HepG2 (cell line): ENCODE results near the gene H3-3A. TPM values are rescaled to one million over a fixed set of nuclear protein-coding genes. Genes with fewer than 3 reads are reported as not detected.

Source experiments
- DNMT3B ChIP-seq: conservative IDR thresholded peaks from 2 replicates; pipeline ENCODE4 v1.6.1; 2016; ENCODE audit warnings: missing biosample characterization, control low read depth
- ISL2 ChIP-seq: sonication (generic); formaldehyde crosslinking; IDR thresholded peaks from 2 replicates; pipeline ENCODE4 v1.5.0; 2020; ENCODE audit warnings: missing genetic modification reagents
- KMT2B ChIP-seq: IDR thresholded peaks from 2 replicates; pipeline ENCODE4 v1.6.1; 2016; ENCODE audit warnings: missing genetic modification reagents, missing compliant biosample characterization
- NR3C1 ChIP-seq: sonication (generic); formaldehyde crosslinking; IDR thresholded peaks from 2 replicates; pipeline ENCODE4 v1.4.0; 2020; ENCODE audit warnings: missing genetic modification reagents
- RXRB ChIP-seq: IDR thresholded peaks from 2 replicates; pipeline ENCODE4 v1.6.1; 2016; ENCODE audit warnings: borderline replicate concordance, missing genetic modification reagents, missing compliant biosample characterization
- SATB2 ChIP-seq: sonication (generic); formaldehyde crosslinking; IDR thresholded peaks from 2 replicates; pipeline ENCODE4 v1.5.0; 2020; ENCODE audit warnings: missing genetic modification reagents
- SPEN ChIP-seq: sonication (generic); formaldehyde crosslinking; IDR thresholded peaks from 2 replicates; pipeline ENCODE4 v1.5.1; 2020; ENCODE audit warnings: low read depth, mild to moderate bottlenecking, missing genetic modification reagents
- STAG1 ChIP-seq: sonication (generic); formaldehyde crosslinking; IDR thresholded peaks from 2 replicates; pipeline ENCODE4 v1.4.0; 2020; ENCODE audit warnings: missing genetic modification reagents
- THAP11 ChIP-seq: IDR thresholded peaks from 2 replicates; pipeline ENCODE4 v1.6.1; 2016; ENCODE audit warnings: missing biosample characterization, missing genetic modification reagents
- U2AF1 ChIP-seq: fragments of 200-400 bp; formaldehyde crosslinking; optimal IDR thresholded peaks from 2 replicates; pipeline ENCODE3; 2017; ENCODE audit warnings: mild to moderate bottlenecking, low read depth, low read length
- YEATS4 ChIP-seq: sonication (generic); formaldehyde crosslinking; IDR thresholded peaks from 2 replicates; pipeline ENCODE4 v1.4.0; 2020; ENCODE audit warnings: missing genetic modification reagents, borderline replicate concordance
- ZC3H13 ChIP-seq: sonication (generic); formaldehyde crosslinking; IDR thresholded peaks from 2 replicates; pipeline ENCODE4 v1.8.1; 2023; ENCODE audit warnings: mild to moderate bottlenecking, missing genetic modification reagents, moderate library complexity
- ZNF33B ChIP-seq: sonication (generic); formaldehyde crosslinking; IDR thresholded peaks from 2 replicates; pipeline ENCODE4 v1.5.1; 2020; ENCODE audit warnings: mild to moderate bottlenecking, missing genetic modification reagents
- ZNF350 ChIP-seq: sonication (generic); formaldehyde crosslinking; IDR thresholded peaks from 2 replicates; pipeline ENCODE4 v1.4.0; 2020; ENCODE audit warnings: mild to moderate bottlenecking, low read depth, missing genetic modification reagents, borderline replicate concordance
- ZNF879 ChIP-seq: sonication (generic); formaldehyde crosslinking; IDR thresholded peaks from 2 replicates; pipeline ENCODE4 v1.8.1; 2023; ENCODE audit warnings: missing genetic modification reagents
- polyA plus RNA-seq, 8 experiments: library from polyadenylated mRNA; depleted of rRNA in 3 of 8; stranded (reverse) in 7 of 8; unstranded in 1 of 8; fragments of >200 nt; fragmentation: Illumina TruSeq in 4 of 8; extraction: Trizol in 4 of 8; gene quantifications; 2 replicates each; pipeline versions ENCODE4 v1.2.1 to v1.2.3, GENCODE V29; 2011 to 2016; ENCODE audit warnings: low read depth in 4 of 8, missing spikeins in 1 of 8, mixed read lengths in 1 of 8; ENCODE audit not compliant: insufficient read depth in 1 of 8
- total RNA-seq, 5 experiments: library from RNA; depleted of rRNA; stranded (reverse); fragments of >200 nt; fragmentation: Illumina TruSeq; extraction: Trizol; gene quantifications; 2 replicates each; pipeline ENCODE4 v1.2.3, GENCODE V29; 2016; ENCODE audit warnings: low read depth in 1 of 5
- TF ChIP-seq, protein P1 (sequence below): IDR thresholded peaks from 2 replicates; pipeline ENCODE4 v1.6.1; 2016; ENCODE audit warnings: missing biosample characterization, missing genetic modification reagents, low read depth
- TF ChIP-seq, protein P2 (sequence below): sonication (generic); formaldehyde crosslinking; IDR thresholded peaks from 2 replicates; pipeline ENCODE4 v1.5.0; 2020; ENCODE audit warnings: mild to moderate bottlenecking, missing genetic modification reagents
- TF ChIP-seq, protein P3 (sequence below): IDR thresholded peaks from 2 replicates; pipeline ENCODE4 v1.6.1; 2012; ENCODE audit warnings: low read length, improper control_type of control experiment
- TF ChIP-seq, protein P4 (sequence below): sonication (generic); formaldehyde crosslinking; conservative IDR thresholded peaks from 2 replicates; pipeline ENCODE4 v1.4.0; 2020; ENCODE audit warnings: missing genetic modification reagents
- TF ChIP-seq, protein P5 (sequence below): sonication (generic); formaldehyde crosslinking; IDR thresholded peaks from 2 replicates; pipeline ENCODE4 v1.4.0; 2020; ENCODE audit warnings: missing genetic modification reagents

Gene H3-3A
- total and polyA plus RNA-seq, 2 of the 13 experiments (the other 11 are each of a cell fraction or from before 2014, with no cell fraction given) = 221 to 320 TPM

DNA sequence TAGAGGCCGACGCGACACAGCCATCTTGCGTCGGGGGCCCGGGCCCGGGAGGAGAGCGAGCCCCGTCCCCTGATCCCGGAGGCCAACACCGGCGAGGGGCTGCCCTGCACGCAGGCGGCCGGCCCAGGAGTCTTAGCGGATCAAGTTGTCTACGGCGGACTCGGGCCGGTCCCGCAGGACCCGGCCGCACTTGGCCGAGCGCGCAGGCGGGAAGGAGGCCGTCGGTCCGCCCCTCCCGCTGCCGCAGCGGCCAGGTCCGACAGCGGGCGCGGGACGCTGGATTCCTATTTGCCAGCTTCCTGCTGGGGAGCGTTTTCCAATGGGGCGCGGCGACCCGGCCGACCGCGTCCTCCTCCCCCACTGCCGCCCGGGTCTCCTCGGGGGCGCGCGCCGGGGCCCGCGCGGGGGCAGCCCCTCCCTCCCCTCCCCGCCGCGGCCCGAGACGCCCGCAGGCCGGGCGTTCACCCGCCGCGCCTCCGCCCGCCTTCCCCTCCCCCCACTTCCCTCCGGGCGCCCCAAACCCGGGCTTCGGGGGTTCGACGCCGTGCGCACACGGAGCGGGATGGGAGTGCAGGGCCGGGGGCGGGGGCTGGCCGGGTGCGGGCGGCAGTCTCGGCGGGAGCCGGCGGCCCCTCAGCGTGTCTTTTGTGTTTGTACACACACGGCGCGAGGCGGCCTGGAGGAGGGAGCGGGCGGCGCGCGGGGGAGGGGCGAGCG is 517 bp upstream of the H3-3A start (continued):
- TF ChIP-seq, protein P1, sequence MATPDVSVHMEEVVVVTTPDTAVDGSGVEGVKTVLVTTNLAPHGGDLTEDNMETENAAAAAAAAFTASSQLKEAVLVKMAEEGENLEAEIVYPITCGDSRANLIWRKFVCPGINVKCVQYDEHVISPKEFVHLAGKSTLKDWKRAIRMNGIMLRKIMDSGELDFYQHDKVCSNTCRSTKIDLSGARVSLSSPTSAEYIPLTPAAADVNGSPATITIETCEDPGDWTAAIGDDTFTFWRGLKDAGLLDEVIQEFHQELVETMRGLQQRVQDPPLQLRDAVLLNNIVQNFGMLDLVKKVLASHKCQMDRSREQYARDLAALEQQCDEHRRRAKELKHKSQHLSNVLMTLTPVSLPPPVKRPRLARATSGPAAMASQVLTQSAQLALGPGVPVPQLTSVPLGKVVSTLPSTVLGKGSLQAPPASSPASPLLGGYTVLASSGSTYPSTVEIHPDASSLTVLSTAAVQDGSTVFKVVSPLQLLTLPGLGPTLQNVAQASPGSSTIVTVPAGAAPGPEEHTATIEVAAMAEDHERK = no peak
- TF ChIP-seq, protein P2, sequence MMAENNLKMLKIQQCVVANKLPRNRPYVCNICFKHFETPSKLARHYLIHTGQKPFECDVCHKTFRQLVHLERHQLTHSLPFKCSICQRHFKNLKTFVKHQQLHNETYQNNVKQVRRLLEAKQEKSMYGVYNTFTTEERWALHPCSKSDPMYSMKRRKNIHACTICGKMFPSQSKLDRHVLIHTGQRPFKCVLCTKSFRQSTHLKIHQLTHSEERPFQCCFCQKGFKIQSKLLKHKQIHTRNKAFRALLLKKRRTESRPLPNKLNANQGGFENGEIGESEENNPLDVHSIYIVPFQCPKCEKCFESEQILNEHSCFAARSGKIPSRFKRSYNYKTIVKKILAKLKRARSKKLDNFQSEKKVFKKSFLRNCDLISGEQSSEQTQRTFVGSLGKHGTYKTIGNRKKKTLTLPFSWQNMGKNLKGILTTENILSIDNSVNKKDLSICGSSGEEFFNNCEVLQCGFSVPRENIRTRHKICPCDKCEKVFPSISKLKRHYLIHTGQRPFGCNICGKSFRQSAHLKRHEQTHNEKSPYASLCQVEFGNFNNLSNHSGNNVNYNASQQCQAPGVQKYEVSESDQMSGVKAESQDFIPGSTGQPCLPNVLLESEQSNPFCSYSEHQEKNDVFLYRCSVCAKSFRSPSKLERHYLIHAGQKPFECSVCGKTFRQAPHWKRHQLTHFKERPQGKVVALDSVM (CRISPR knock-in tag) = peak; percentile 57
- TF ChIP-seq ZNF33B (CRISPR knock-in tag) (no peak; the same call in 1 of the 2 replicates), ZC3H13 (no peak), ISL2 (CRISPR knock-in tag) (peak; percentile 28; the same call in 1 of the 2 replicates), KMT2B (CRISPR knock-in tag) (peak; percentile 31; the same call in 1 of the 2 replicates), NR3C1 (no peak), ZNF350 (CRISPR knock-in tag) (0 out of 2 replicates have a peak, but pooled peaks have one; percentile 47), SPEN (CRISPR knock-in tag) (no peak; the same call in none of the 2 replicates), U2AF1 (no peak), THAP11 (peak; percentile 47; the same call in 1 of the 2 replicates), YEATS4 (peak; percentile 71), RXRB (no peak), ZNF879 (CRISPR knock-in tag) (no peak), STAG1 (CRISPR knock-in tag) (0 out of 2 replicates have a peak, but pooled peaks have one; percentile 5), SATB2 (CRISPR knock-in tag) (0 out of 2 replicates have a peak, but pooled peaks have one; percentile 47), DNMT3B (CRISPR knock-in tag) (no peak)
- TF ChIP-seq, protein P3, sequence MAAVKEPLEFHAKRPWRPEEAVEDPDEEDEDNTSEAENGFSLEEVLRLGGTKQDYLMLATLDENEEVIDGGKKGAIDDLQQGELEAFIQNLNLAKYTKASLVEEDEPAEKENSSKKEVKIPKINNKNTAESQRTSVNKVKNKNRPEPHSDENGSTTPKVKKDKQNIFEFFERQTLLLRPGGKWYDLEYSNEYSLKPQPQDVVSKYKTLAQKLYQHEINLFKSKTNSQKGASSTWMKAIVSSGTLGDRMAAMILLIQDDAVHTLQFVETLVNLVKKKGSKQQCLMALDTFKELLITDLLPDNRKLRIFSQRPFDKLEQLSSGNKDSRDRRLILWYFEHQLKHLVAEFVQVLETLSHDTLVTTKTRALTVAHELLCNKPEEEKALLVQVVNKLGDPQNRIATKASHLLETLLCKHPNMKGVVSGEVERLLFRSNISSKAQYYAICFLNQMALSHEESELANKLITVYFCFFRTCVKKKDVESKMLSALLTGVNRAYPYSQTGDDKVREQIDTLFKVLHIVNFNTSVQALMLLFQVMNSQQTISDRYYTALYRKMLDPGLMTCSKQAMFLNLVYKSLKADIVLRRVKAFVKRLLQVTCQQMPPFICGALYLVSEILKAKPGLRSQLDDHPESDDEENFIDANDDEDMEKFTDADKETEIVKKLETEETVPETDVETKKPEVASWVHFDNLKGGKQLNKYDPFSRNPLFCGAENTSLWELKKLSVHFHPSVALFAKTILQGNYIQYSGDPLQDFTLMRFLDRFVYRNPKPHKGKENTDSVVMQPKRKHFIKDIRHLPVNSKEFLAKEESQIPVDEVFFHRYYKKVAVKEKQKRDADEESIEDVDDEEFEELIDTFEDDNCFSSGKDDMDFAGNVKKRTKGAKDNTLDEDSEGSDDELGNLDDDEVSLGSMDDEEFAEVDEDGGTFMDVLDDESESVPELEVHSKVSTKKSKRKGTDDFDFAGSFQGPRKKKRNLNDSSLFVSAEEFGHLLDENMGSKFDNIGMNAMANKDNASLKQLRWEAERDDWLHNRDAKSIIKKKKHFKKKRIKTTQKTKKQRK = no peak
- TF ChIP-seq, protein P4, sequence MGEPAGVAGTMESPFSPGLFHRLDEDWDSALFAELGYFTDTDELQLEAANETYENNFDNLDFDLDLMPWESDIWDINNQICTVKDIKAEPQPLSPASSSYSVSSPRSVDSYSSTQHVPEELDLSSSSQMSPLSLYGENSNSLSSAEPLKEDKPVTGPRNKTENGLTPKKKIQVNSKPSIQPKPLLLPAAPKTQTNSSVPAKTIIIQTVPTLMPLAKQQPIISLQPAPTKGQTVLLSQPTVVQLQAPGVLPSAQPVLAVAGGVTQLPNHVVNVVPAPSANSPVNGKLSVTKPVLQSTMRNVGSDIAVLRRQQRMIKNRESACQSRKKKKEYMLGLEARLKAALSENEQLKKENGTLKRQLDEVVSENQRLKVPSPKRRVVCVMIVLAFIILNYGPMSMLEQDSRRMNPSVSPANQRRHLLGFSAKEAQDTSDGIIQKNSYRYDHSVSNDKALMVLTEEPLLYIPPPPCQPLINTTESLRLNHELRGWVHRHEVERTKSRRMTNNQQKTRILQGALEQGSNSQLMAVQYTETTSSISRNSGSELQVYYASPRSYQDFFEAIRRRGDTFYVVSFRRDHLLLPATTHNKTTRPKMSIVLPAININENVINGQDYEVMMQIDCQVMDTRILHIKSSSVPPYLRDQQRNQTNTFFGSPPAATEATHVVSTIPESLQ = 0 out of 2 replicates have a peak, but pooled peaks have one; percentile 16
- TF ChIP-seq, protein P5, sequence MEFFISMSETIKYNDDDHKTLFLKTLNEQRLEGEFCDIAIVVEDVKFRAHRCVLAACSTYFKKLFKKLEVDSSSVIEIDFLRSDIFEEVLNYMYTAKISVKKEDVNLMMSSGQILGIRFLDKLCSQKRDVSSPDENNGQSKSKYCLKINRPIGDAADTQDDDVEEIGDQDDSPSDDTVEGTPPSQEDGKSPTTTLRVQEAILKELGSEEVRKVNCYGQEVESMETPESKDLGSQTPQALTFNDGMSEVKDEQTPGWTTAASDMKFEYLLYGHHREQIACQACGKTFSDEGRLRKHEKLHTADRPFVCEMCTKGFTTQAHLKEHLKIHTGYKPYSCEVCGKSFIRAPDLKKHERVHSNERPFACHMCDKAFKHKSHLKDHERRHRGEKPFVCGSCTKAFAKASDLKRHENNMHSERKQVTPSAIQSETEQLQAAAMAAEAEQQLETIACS (CRISPR knock-in tag) = peak; percentile 91
